Measurements from ENCODE around the gene NETO2.
"Not testable (repeated sequence)": the region's sequence is repeated elsewhere in the genome, so short reads cannot be mapped to it uniquely, and the experiment has no call there.

DNA sequence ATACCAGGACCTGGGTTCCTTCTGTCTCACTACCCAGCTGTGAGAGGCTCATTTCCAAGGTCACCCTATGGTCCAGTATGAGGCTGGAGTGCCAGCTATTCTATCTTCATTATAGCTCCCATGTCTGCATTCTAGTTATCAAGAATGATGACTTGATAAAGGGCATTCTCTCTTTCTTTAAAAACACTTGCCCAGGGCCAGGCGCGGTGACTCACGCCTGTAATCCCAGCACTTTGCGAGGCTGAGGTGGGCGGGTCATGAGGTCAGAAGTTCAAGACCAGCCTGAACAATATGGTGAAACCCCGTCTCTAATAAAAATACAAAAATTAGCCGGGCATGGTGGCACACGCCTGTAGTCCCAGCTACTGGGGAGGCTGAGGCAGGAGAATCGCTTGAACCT lies 5.8 kb downstream of the NETO2 start:
- TF ChIP-seq CTCF, POLR2A (IDR thresholded peaks at IDR 0.05): not testable (repeated sequence)
